Fibroblast of skin of left quadriceps (primary cell): ENCODE results near the gene RNF175.

Source experiments
- DNase-seq, 2 experiments: peaks; one replicate each; pipeline ENCODE4 v3.0.0-alpha.2; 2013; ENCODE audit warnings: low read depth in 2 of 2

The RNF175 gene

GRCh38 chr4:153748378-153748777, 11.4 kb downstream of the RNF175 start:
- DNase-seq = peak in 1 of 2 experiments; percentile 11

- no peak for DNase-seq
Measured at GRCh38 chr4:153747406-153747955, 12.3 kb downstream of the RNF175 start.

DNA sequence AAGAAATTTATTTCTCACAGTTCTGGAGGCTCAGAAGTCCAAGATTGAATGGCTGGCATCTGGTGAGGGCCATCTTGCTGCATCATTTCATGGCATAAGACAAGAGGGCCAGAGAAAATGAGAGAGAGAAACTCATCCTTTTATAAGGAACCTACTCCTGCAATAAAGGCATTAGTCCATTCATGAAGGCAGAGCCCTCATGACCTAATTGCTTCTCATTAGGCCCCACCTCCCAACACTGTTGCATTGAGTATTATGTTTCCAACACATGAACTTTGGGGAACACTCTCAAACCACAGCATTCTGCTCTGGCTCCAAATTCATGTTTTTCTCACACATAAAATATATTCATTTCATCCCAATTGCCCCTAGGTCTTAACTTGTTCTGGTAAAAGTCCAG, 14.2 kb downstream of the RNF175 start:
- DNase-seq = no peak

- DNase-seq = no peak
Measured at GRCh38 chr4:153741541-153741940, 18.3 kb downstream of the RNF175 start.

- no peak for DNase-seq
Measured at GRCh38 chr4:153735906-153736461, 23.8 kb downstream of the RNF175 start.

- no peak for DNase-seq
Measured at GRCh38 chr4:153733751-153734448, 25.9 kb downstream of the RNF175 start.

GRCh38 chr4:153731239-153731638, 28.6 kb downstream of the RNF175 start:
- peak; percentile 89 to 91 for DNase-seq

GRCh38 chr4:153729895-153730294, 29.9 kb downstream of the RNF175 start:
- DNase-seq = no peak

DNA sequence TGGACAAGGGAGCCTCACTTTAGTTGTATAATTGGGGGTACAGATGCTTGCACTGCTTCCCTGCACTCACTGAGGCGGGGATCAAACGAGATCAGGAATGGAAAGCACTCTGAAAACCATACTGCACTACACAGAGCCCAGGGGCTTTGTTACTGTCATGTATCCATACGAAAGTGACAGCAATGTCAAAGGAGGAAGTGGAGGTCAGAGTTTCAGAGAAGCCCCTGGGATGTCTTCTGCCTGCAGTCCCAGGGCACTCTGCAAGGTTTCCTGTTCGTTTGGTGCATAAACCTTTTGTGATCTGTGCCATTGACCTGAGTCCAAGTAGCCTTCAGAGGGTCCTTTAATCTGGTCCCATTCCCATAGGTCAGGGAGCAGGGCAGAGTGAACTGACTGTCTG, 31.2 kb downstream of the RNF175 start:
- DNase-seq = no peak

DNA sequence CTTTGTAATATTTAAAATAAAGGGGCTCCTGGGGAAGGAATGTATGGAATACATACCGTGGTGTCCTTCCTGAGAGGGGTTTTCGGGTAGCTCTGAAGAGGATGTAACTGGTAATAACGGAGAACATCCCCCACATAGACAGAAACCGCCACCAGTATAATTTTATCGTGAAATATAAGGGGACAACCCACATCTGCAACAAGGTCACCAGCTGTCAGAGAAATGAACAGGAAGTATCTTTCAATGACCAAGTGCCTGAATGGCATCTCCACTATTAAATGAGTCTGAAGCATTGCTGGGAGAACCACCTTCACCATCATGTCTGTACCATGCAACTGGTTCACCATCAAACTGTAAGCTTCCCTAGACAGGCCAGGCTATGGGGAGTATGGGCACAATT, 31.7 kb downstream of the RNF175 start:
- DNase-seq = no peak

DNA sequence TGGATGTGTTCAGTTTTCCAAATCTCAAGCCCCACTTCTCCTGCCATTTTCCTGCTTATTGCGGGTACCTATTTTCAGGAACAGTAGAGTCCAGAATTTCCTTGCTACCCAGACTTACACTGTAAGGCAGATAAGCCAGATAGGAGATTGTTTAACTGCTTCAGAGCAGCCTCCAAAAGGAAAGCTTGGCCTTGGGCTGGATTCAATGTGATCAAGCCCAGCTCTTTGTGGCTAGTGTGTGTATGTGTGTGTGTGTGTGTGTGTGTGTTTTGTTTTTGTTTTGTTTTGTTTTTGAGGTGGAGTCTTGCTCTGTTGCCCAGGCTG, 34.0 kb downstream of the RNF175 start:
- no peak for DNase-seq

DNA sequence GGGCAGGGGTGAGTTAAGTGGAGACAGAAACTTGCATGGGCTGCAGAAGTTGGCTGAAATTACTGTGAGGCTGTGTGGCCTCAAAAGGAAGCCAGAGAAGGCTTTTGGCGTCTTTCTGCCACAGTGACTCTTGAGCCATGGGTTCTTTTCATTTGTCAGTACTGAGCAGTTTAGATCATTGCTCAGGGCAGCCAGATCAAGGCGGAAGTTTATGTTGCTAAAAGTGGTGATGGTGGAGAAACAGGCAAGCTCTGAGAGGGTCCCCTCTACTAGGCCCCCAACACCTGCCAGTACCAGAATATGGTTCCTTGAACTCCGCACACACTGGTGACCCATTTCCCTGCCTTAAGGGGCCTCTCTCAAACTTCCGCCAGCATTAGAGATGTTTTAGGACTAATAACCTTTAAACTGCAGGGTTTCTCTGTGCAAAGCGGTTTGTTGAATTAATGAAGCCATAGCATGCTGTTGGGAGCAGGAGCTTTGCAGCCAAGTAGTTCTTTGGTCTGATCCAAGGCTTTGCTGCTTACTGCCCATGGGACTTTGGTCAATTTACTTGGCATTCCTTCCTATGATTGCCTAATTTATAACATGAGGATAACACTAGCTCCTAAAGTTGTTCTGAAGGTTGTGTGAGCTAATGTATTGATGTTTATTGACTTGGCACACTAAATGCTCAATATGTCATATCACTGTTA, 34.5 kb downstream of the RNF175 start:
- DNase-seq = no peak

DNA sequence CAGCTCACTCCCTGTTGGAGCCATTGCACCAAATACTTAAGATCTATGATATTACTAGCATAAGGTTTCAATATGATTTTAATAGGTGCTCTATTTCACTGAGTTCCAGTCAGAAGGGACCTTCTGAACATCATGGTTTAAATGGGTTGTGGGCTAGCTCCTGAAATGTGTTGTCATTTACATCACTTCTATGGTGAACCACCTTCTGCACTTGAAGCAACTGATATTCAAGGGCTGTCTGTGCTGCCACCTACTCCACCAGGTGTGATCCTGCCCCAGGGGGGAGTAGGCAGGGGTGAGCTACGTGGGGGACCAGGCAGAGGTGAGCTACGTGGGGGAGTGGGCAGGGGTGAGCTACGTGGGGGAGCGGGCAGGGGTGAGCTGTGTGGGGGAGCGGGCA, 35.2 kb downstream of the RNF175 start:
- no peak for DNase-seq

GRCh38 chr4:153722036-153722435, 37.8 kb downstream of the RNF175 start:
- no peak for DNase-seq

- peak; percentile 23 to 29 for DNase-seq
Measured at GRCh38 chr4:153713866-153714646, 45.8 kb downstream of the RNF175 start.

- no peak for DNase-seq
Measured at GRCh38 chr4:153710681-153711080, 49.1 kb downstream of the RNF175 start.

GRCh38 chr4:153706519-153706918, 53.3 kb downstream of the RNF175 start:
- DNase-seq = no peak

DNA sequence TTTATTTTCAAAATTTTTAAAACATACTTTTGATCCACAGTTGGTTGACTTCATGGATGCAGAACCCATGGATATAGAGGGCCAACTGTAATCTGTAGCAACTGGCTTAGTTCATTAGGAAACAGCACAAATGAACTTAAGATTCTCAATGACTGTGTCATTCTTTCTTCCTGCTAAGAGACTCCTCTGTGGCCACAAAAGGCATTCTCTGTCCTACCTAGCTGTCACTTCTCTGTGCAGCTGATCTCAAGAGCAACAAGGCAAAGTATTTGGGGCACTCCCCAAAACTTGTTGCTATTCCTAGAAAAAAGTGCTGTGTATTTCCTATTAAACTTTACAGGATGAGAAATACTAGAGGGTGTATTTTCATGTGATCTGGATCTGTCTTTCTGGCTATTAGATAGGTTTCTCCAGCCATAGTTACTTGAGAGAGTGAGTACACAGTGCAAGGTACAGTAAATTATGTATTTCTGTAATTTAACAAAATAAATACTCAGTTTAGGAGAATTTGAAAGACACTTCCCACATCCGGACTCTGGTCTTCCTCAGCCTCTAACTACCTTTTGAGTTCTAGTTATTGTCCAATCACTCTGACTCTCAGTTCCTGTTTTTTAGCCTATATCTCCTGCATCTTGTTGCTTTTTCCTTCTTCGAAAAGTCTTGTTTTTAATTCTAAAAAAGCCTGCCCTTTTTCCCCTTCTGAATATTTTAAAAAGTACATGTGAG, 53.9 kb downstream of the RNF175 start:
- DNase-seq = no peak

GRCh38 chr4:153704522-153704921, 55.3 kb downstream of the RNF175 start:
- no peak for DNase-seq

- no peak for DNase-seq
Measured at GRCh38 chr4:153684971-153685371, 74.9 kb downstream of the RNF175 start.

DNA sequence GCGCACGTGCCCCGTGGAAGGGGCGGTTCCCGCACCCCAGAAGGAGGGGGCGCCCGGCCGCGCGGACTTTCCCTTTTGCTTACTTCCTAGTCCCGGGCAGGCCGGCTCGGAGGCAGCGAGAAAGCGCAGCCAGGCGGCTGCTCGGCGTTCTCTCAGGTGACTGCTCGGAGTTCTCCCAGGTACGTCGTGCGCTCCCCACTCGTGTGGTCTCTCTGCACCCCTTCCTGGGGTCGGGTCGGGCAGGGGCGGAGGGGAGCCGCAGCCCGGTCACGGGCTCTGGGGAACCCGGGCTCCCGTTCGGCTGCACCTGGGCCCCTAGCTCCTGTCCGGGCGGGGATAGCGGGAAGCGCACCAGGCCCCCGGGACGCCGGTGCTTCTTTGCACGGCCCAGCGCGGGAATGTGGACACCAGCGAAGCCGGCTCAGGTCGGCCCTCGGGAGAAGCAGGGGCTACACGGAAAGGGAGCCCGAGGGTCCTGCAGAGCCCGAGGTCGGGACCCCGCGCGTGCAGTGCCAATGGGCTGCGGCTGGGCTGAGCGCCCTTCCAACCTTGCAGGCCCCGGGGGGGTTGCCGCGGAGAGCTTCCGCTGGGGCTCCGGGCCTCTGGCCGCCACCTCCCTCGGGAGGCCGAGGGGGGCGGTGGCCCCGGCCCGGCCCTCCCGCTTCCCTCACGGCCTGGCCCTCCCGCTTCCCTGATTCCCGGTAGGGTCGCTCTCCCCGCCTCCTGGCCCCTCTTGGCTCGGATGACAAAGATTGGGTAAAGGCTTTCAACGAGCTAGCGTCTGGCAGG, 75.4 kb downstream of the RNF175 start, which contains the start of gene TLR2:
Gene TLR2, plus strand, starts transcription at position 99 of the 789 bp plus-strand sequence. CDS start 18,628 bp downstream, outside the sequence.
- DNase-seq = no peak
